ES-I3 (cell line): ENCODE data around the gene DYNLRB2.

Experiments
- H3K36me3 ChIP-seq: 2 replicates; pipeline ENCODE4 v1.6.1; 2013; ENCODE audit warnings: mild to moderate bottlenecking, low read length, control low read depth, moderate library complexity; ENCODE audit not compliant: insufficient read depth
- H3K4me1 ChIP-seq: 2 replicates; pipeline ENCODE4 v1.6.1; 2013; ENCODE audit warnings: mild to moderate bottlenecking, control low read depth, low read length; ENCODE audit not compliant: insufficient read depth
- H3K9ac ChIP-seq: 2 replicates; pipeline ENCODE4 v1.6.1; 2013; ENCODE audit warnings: low read depth, mild to moderate bottlenecking, low read length, moderate library complexity
- H3K9me3 ChIP-seq: 2 replicates; pipeline ENCODE4 v1.6.1; 2013; ENCODE audit warnings: mild to moderate bottlenecking, low read length, moderate library complexity; ENCODE audit not compliant: control insufficient read depth, insufficient read depth

The DYNLRB2 gene

GRCh38 chr16:80596507-80597207, 55.9 kb downstream of the DYNLRB2 start:
- Histone ChIP-seq H3K9ac (no peak overlapping the region), H3K4me1 (no peaks in the 10 kb centered on the region), H3K9me3 (no peaks in the 10 kb centered on the region), H3K36me3 (no peaks in the 10 kb centered on the region)

- no peak overlapping the region for H3K9ac ChIP-seq
- H3K4me1 ChIP-seq: no peaks in the 10 kb centered on the region
- H3K9me3 ChIP-seq: no peaks in the 10 kb centered on the region
- H3K36me3 ChIP-seq: no peaks in the 10 kb centered on the region
These were observed 58.7 kb downstream of the DYNLRB2 start for GRCh38 chr16:80599466-80599865.
